ENCODE data around the gene RANBP17. TPM values are rescaled to one million over a fixed set of nuclear protein-coding genes. Genes with fewer than 3 reads are reported as not detected.
"Not testable (repeated sequence)": the region's sequence is repeated elsewhere in the genome, so short reads cannot be mapped to it uniquely, and the experiment has no call there.

Gene RANBP17
- polyA plus RNA-seq, 1 donor from 2014 or later: 25.5 TPM

GRCh38 chr5:171032435-171032973 is 170.7 kb downstream of the RANBP17 start:
- no peaks in the 10 kb centered on the region for H3K79me2 ChIP-seq (replicated peaks; ENCODE audit: insufficient read depth, low read length)
- H3K9ac ChIP-seq (ENCODE audit: low read length): no peak overlapping the region
- no peaks in the 10 kb centered on the region for H3K36me3 ChIP-seq (ENCODE audit: insufficient read depth, low read length)
- no peaks in the 10 kb centered on the region for H3K9me2 ChIP-seq (ENCODE audit: insufficient read depth, low read length)
- H3K9me3 ChIP-seq (ENCODE audit: low read length): no peaks in the 10 kb centered on the region
- no peak overlapping the region for H3K27ac ChIP-seq (ENCODE audit: low read length)
- H3K4me3 ChIP-seq (ENCODE audit: low read length): no peak overlapping the region
- H3K27me3 ChIP-seq (ENCODE audit: insufficient read depth, low read depth, low read length): no peaks in the 10 kb centered on the region
- TF ChIP-seq SMC3 (conservative IDR thresholded peaks at IDR 0.05; ENCODE audit: poor library complexity) (no peak), REST (IDR thresholded peaks at IDR 0.05; ENCODE audit: borderline replicate concordance) (no peak), RAD21 (conservative IDR thresholded peaks at IDR 0.05) (no peak), CTCF (IDR thresholded peaks at IDR 0.05; ENCODE audit: poor library complexity, severe bottlenecking) (no peak), MXI1 (conservative IDR thresholded peaks at IDR 0.05; ENCODE audit: poor library complexity, severe bottlenecking) (no peak), POLR2AphosphoS5 (IDR thresholded peaks at IDR 0.05) (no peak), TAF1 (IDR thresholded peaks at IDR 0.05; ENCODE audit: low read depth) (no peak), EZH2 (IDR thresholded peaks at IDR 0.05; ENCODE audit: borderline replicate concordance, insufficient read depth, low read length, poor library complexity, severe bottlenecking) (no peak), EP300 (conservative IDR thresholded peaks at IDR 0.05; ENCODE audit: poor library complexity, severe bottlenecking) (no peak)
- no peak overlapping the region for H3K4me2 ChIP-seq (ENCODE audit: low read length)
- H2AFZ ChIP-seq (ENCODE audit: low read depth, low read length): no peak overlapping the region
- no peaks in the 10 kb centered on the region for H3F3A ChIP-seq (ENCODE audit: insufficient read depth, low read length, poor library complexity, severe bottlenecking)
- H4K20me1 ChIP-seq (ENCODE audit: insufficient read depth): no peaks in the 10 kb centered on the region

GRCh38 chr5:171041893-171042292 is 180.1 kb downstream of the RANBP17 start:
- not testable (repeated sequence) for H3K79me2 ChIP-seq (replicated peaks; ENCODE audit: insufficient read depth, low read length); H3K4me3 ChIP-seq (ENCODE audit: low read length); H3K27me3 ChIP-seq (ENCODE audit: insufficient read depth, low read depth, low read length); H3K9ac ChIP-seq (ENCODE audit: low read length); H2AFZ ChIP-seq (ENCODE audit: low read depth, low read length); H4K20me1 ChIP-seq (ENCODE audit: insufficient read depth); H3K4me2 ChIP-seq (ENCODE audit: low read length); H3F3A ChIP-seq (ENCODE audit: insufficient read depth, low read length, poor library complexity, severe bottlenecking); H3K27ac ChIP-seq (ENCODE audit: low read length); H3K9me2 ChIP-seq (ENCODE audit: insufficient read depth, low read length); H3K36me3 ChIP-seq (ENCODE audit: insufficient read depth, low read length); H3K9me3 ChIP-seq (ENCODE audit: low read length)

GRCh38 chr5:171050916-171051315 is 189.1 kb downstream of the RANBP17 start:
- Histone ChIP-seq H4K20me1 (ENCODE audit: insufficient read depth) (no peaks in the 10 kb centered on the region), H3K9me3 (ENCODE audit: low read length) (peaks cover 11% of the 10 kb centered on the region), H3K36me3 (ENCODE audit: insufficient read depth, low read length) (no peaks in the 10 kb centered on the region), H3K9ac (ENCODE audit: low read length) (no peak overlapping the region), H3K79me2 (replicated peaks; ENCODE audit: insufficient read depth, low read length) (no peaks in the 10 kb centered on the region), H3K4me2 (ENCODE audit: low read length) (no peak overlapping the region), H3K9me2 (ENCODE audit: insufficient read depth, low read length) (no peaks in the 10 kb centered on the region), H3K27me3 (ENCODE audit: insufficient read depth, low read depth, low read length) (no peaks in the 10 kb centered on the region), H3K4me3 (ENCODE audit: low read length) (no peak overlapping the region), H2AFZ (ENCODE audit: low read depth, low read length) (no peak overlapping the region), H3F3A (ENCODE audit: insufficient read depth, low read length, poor library complexity, severe bottlenecking) (no peaks in the 10 kb centered on the region), H3K27ac (ENCODE audit: low read length) (no peak overlapping the region)
- no peak for TF ChIP-seq CTCF (IDR thresholded peaks at IDR 0.05; ENCODE audit: poor library complexity, severe bottlenecking)
- TF ChIP-seq POLR2AphosphoS5 (IDR thresholded peaks at IDR 0.05): no peak
